Tibial nerve (tissue), 4 donors: ENCODE results near the gene SLC31A2. TPM values are rescaled to one million over a fixed set of nuclear protein-coding genes. Genes with fewer than 3 reads are reported as not detected.

Experiments
- DNase-seq, 2 donors: peaks; one replicate each; pipeline ENCODE4 v3.0.0-alpha.2; 2019; ENCODE audit warnings: low spot score in 2 of 2
- H3K27ac ChIP-seq, 4 donors: fragments of 200-600 bp; sonication (generic) in 3 of 4; one replicate each; pipeline ENCODE4 v1.5.1; 2017 to 2019; ENCODE audit warnings: mild to moderate bottlenecking in 1 of 4
- H3K27me3 ChIP-seq, 2 donors: fragments of 200-600 bp; sonication (generic) in 1 of 2; one replicate each; pipeline versions ENCODE4 v1.5.1 to v1.6.0; 2017 to 2019
- H3K36me3 ChIP-seq, 3 donors: fragments of 200-600 bp; sonication (generic); one replicate each; pipeline ENCODE4 v1.5.1; 2018 to 2019
- H3K4me1 ChIP-seq, 4 donors: fragments of 200-600 bp; sonication (generic) in 3 of 4; one replicate each; pipeline ENCODE4 v1.5.1; 2017 to 2019
- H3K4me3 ChIP-seq, 4 donors: fragments of 200-600 bp; sonication (generic) in 3 of 4; one replicate each; pipeline ENCODE4 v1.5.1; 2017 to 2019; ENCODE audit warnings: mild to moderate bottlenecking in 1 of 4, moderate library complexity in 1 of 4
- H3K9me3 ChIP-seq, 4 donors: fragments of 200-600 bp; sonication (generic) in 3 of 4; one replicate each; pipeline ENCODE4 v1.5.1; 2017 to 2019
- CTCF ChIP-seq, 5 experiments: fragments of 200-600 bp in 3 of 5; fragments of 450-650 bp in 2 of 5; sonication (generic) in 3 of 5; IDR thresholded peaks; one replicate each; pipeline ENCODE4 v1.5.1; 2016 to 2019; ENCODE audit warnings: antibody characterized with exemption in 5 of 5, mild to moderate bottlenecking in 3 of 5, moderate library complexity in 2 of 5
- EP300 ChIP-seq, 2 donors: sonication (generic); formaldehyde crosslinking; IDR thresholded peaks; one replicate each; pipeline ENCODE4 v1.6.1; 2017; ENCODE audit warnings: antibody characterized with exemption in 2 of 2, mild to moderate bottlenecking in 1 of 2
- POLR2A ChIP-seq, 2 donors: fragments of 450-650 bp; IDR thresholded peaks; one replicate each; pipeline ENCODE4 v1.6.1; 2017; ENCODE audit warnings: antibody characterized with exemption in 2 of 2, mild to moderate bottlenecking in 2 of 2, moderate library complexity in 2 of 2
- WGBS, 2 donors: methylation state at CpG; one replicate each; pipeline ENCODE4 v1.1.5; 2018; 5-methylcytosine and 5-hydroxymethylcytosine counted together
- total RNA-seq, 4 donors: library from RNA; depleted of rRNA; stranded (reverse); fragments of >200 nt; gene quantifications; one replicate each; pipeline ENCODE4 v1.1.0, GENCODE V29; 2016

SLC31A2 gene
- total RNA-seq, 4 donors from 2014 or later: 25.3 to 50.4 (median 39.9) TPM

- H3K27me3 ChIP-seq: no peaks in the 10 kb centered on the region
- H3K4me3 ChIP-seq: no peak overlapping the region
- peaks cover 0 to 26% (median 9%) of the 10 kb centered on the region in 4 donors for H3K4me1 ChIP-seq
- no peak for DNase-seq
- H3K9me3 ChIP-seq: no peaks in the 10 kb centered on the region
- WGBS, 2 donors: 94 to 96% methylated on average over 5 of the region's 5 CpGs
- TF ChIP-seq EP300 (IDR thresholded peaks at IDR 0.05): no peak
- no peak for TF ChIP-seq CTCF (IDR thresholded peaks at IDR 0.05)
- no peak for TF ChIP-seq POLR2A (IDR thresholded peaks at IDR 0.05)
- no peak overlapping the region for H3K27ac ChIP-seq
- peaks cover 3 to 80% (median 6%) of the 10 kb centered on the region in 3 donors for H3K36me3 ChIP-seq
Observed at GRCh38 chr9:113158446-113158845, 7.6 kb downstream of the SLC31A2 start.

GRCh38 chr9:113160571-113160970, 9.8 kb downstream of the SLC31A2 start:
- H3K36me3 ChIP-seq: peaks cover 3 to 93% (median 14%) of the 10 kb centered on the region in 3 donors

GRCh38 chr9:113163001-113163400, 12.2 kb downstream of the SLC31A2 start:
- no peaks in the 10 kb centered on the region for H3K9me3 ChIP-seq
- H3K27ac ChIP-seq: no peak overlapping the region
- DNase-seq: no peak
- peaks cover 0 to 14% (median 0%) of the 10 kb centered on the region in 4 donors for H3K4me1 ChIP-seq
- peaks cover 3 to 100% (median 22%) of the 10 kb centered on the region in 3 donors for H3K36me3 ChIP-seq
- H3K27me3 ChIP-seq: no peaks in the 10 kb centered on the region
- 64 to 80% methylated on average over 3 of the region's 3 CpGs for WGBS, 2 donors
- TF ChIP-seq CTCF (IDR thresholded peaks at IDR 0.05): no peak
- no peak for TF ChIP-seq EP300 (IDR thresholded peaks at IDR 0.05)
- TF ChIP-seq POLR2A (IDR thresholded peaks at IDR 0.05): no peak
- H3K4me3 ChIP-seq: no peak overlapping the region

More at GRCh38 chr9:113160571-113160970, 9.8 kb downstream of the SLC31A2 start:
- Histone ChIP-seq H3K27me3 (no peaks in the 10 kb centered on the region), H3K9me3 (no peaks in the 10 kb centered on the region), H3K4me1 (peaks cover 0 to 19% (median 0%) of the 10 kb centered on the region in 4 donors), H3K4me3 (no peak overlapping the region), H3K27ac (no peak overlapping the region)
- no peak for TF ChIP-seq EP300 (IDR thresholded peaks at IDR 0.05)
- no peak for TF ChIP-seq CTCF (IDR thresholded peaks at IDR 0.05)
- no peak for TF ChIP-seq POLR2A (IDR thresholded peaks at IDR 0.05)
- no peak for DNase-seq
- WGBS, 2 donors: 44 to 47% methylated on average over 3 of the region's 3 CpGs

GRCh38 chr9:113164536-113165300, 13.9 kb downstream of the SLC31A2 start:
- Histone ChIP-seq H3K9me3 (no peaks in the 10 kb centered on the region), H3K4me3 (no peak overlapping the region), H3K36me3 (peaks cover 6 to 100% (median 38%) of the 10 kb centered on the region in 3 donors), H3K27me3 (no peaks in the 10 kb centered on the region), H3K27ac (no peak overlapping the region), H3K4me1 (peaks cover 0 to 14% (median 0%) of the 10 kb centered on the region in 4 donors)
- DNase-seq: peak in 1 of 2 donors; percentile 30
- 69 to 79% methylated on average over 4 of the region's 4 CpGs for WGBS, 2 donors
- TF ChIP-seq EP300 (IDR thresholded peaks at IDR 0.05): no peak
- no peak for TF ChIP-seq CTCF (IDR thresholded peaks at IDR 0.05)

- Histone ChIP-seq H3K27me3 (no peaks in the 10 kb centered on the region), H3K4me1 (peaks cover 0 to 14% (median 0%) of the 10 kb centered on the region in 4 donors), H3K9me3 (no peaks in the 10 kb centered on the region), H3K27ac (no peak overlapping the region), H3K4me3 (no peak overlapping the region), H3K36me3 (peaks cover 10 to 100% (median 40%) of the 10 kb centered on the region in 3 donors)
- 95 to 96% methylated on average over 4 of the region's 4 CpGs for WGBS, 2 donors
- TF ChIP-seq CTCF (IDR thresholded peaks at IDR 0.05): no peak
- TF ChIP-seq EP300 (IDR thresholded peaks at IDR 0.05): no peak
- no peak for TF ChIP-seq POLR2A (IDR thresholded peaks at IDR 0.05)
- no peak for DNase-seq
Observed at GRCh38 chr9:113166039-113166438, 15.2 kb downstream of the SLC31A2 start.
